Cerebellar cortex (tissue), 1 donor: Measurements from ENCODE around the gene PPP1R2.
"Not testable (repeated sequence)": the region's sequence is repeated elsewhere in the genome, so short reads cannot be mapped to it uniquely, and the experiment has no call there.

Experiments
- DNase-seq: peaks from one replicate; pipeline ENCODE4 v3.0.0-alpha.2; 2015; ENCODE audit warnings: low spot score

Gene PPP1R2

DNA sequence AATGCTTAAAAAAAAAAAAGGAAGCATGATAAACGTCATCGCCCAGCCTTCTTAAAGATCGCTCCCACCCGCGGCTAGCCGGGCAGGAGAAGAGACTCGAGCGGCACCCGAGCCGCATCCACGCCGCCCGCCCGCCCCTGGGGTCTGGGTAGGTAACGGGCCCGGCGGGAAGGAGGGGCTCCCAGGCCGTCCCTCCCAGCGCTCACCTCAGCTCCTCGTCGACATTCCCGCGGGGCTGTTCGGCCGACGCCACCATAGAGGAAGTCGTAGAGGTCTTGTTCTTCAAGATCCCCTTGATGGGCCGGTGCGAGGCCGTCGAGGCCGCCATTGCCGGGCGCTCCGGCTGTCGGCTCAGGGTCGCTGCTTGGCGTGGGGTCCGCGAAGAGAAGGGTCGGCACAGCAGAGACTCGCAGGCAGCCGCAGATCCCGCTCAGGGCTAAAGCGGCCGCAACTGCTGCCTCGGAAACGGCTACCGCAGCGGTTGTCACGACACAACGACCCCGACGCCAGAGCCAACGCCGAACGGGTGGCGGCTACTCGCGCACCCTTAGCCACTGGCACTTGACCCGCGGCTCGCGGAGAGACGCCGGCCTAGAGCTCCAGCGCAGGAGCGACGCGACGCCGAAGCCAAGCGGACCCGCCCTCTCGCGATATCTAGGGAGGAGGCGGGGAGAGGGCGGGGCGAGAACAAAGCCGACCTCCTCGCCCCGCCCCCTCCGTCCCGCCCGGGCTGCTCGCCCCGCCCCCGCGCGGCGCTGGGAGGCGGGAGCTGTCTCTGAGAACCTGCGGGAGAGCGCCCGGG is at the start of gene PPP1R2:
Gene PPP1R2, minus strand, starts transcription at position 628 of the 802 bp plus-strand sequence. Its CDS starts 300 bp downstream, at position 328.
- peak; percentile 94 for DNase-seq

GRCh38 chr3:195591852-195592251 is 48.7 kb upstream of the PPP1R2 start:
- no peak for DNase-seq

DNA sequence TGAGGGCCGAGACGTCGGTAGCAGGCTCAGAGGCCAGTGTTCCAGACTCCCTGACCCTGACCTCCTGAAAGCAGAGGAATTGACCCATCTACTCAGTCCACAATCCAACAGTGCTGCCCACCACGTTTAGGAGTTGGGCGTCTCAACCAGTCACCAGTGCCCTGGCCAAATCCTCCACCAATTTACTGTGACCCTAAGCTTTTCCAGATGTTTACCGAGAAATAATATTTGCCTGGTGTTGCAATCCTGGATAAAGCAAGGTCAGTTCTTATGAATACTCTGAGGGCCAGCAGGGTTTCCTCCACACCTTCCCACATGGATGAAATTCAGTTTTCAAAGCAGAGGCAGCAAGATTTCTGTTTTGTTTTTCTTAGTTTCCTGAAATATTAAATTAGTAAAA is 48.1 kb upstream of the PPP1R2 start:
- DNase-seq: no peak

- not testable (repeated sequence) for DNase-seq
Observed at GRCh38 chr3:195590381-195590780, 47.3 kb upstream of the PPP1R2 start.

DNA sequence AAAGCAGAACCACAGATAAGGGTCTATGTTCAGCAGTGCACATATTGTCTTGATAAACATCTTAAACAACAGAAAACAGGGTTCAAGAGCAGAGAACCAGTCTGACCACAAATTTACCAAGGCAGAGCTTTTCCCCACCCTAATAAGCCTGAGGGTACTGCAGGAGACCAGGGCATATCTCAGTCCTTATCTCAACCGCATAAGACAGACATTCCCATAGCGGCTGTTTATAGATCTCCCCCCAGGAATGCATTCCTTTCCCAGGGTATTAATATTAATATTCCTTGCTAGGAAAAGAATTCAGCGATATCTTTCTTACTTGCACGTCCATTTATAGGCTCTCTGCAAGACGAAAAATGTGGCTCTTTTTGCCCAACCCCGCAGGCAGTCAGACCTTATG is 46.7 kb upstream of the PPP1R2 start:
- DNase-seq: not testable (repeated sequence)

DNA sequence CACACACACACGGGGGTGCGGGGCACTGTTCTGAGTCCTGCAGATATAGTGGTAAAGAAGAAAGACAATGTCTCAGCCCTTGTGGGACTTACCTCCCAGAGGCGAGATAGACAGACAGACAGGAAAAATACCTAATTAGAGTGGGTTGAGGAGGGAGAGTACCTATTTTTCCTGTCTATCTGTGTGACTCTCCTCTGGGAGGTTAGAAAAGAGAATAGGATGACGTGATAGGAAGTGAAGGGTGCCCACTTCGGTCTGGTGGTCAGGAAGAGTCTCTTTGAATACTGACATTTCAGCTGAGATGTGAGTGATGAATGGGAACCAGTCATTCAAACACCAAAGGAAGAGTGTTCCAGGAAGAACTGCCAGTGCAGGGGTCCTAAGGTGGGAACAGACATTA is 44.7 kb upstream of the PPP1R2 start:
- DNase-seq: no peak

GRCh38 chr3:195587406-195587805 is 44.3 kb upstream of the PPP1R2 start:
- no peak for DNase-seq

DNA sequence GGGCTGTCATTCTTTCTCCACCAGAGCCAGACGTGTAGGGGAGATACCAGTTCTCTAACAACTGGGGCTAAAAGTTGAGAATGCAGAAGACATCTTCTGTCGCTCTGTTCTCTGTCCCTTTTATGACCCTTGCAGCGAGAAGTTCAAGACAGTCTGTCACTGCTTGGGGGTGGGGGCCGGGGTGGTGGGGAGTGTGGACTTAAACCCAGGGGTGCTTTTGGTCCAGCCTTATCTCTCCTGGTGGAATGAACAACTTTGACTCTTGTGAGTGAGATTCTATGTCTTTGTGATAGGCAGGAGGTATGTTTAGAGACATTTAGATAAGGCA is 41.4 kb upstream of the PPP1R2 start:
- no peak for DNase-seq

- no peak for DNase-seq
Observed at GRCh38 chr3:195583831-195584542, 40.9 kb upstream of the PPP1R2 start, which contains the start of gene APOD. TSS of gene APOD (minus strand) at chr3:195583940. CDS start at chr3:195579461, 4,479 bp downstream.

GRCh38 chr3:195582947-195583346 is 39.8 kb upstream of the PPP1R2 start:
- DNase-seq: no peak

- DNase-seq: no peak
Observed at GRCh38 chr3:195580744-195581443, 37.8 kb upstream of the PPP1R2 start.

DNA sequence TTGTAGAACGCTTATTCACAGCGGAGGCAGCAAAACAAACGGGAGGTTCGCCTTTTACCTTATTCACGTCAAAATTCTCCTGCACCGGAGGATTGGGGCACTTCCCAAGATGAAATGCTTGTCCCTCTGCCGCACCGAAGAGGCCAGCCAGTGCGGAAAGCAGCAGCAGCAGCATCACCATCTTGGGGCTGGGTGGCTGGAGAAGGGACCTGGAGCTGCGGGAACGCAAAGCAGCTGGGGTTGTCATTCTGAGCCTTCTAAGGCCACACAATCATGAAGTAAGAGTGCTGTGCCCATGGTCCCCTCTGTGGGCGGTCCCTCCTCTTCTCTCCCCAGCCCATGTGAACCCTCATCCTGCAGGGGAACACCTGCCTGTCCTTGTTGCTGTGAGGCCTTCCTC is 36.2 kb upstream of the PPP1R2 start:
- no peak for DNase-seq

GRCh38 chr3:195578565-195578964 is 35.4 kb upstream of the PPP1R2 start:
- DNase-seq: no peak

GRCh38 chr3:195577645-195578177 is 34.6 kb upstream of the PPP1R2 start:
- DNase-seq: no peak

DNA sequence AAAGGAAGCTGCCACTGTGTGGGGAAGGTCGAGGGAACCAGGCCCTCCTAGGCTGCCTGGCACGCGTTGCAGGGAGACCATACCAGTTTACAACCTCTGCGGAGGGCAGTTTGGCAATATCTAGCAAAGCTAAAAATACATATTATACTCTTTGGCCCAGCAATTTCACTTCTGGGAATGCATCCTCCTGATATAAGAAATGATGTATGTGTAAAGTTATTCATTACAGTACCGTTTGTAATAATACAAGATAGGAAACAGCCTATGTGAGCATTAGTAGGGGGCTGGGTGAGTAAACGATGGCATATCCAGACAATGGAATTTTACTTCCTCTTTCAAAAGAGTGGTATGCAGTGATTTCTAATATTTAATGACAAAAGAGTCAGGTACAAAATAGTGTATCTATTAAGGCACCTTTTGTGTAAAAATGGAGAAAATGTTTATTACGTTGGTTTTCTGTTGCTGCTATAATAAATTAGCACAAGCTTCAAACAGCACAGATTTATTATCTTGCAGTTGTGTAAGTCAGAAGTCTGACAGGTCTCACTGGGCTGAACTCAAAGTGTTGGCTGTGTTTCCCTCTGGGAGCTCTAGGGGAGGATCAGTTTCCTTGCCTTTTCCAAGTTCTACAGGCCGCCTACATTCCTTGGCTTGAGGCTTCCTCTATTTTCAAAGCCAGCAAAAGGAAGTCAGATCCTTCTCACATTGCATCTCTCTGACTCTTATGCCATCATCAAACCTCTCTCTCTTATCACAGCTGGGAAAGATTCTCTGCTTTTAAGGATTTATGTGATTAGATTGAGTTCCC is 31.6 kb upstream of the PPP1R2 start:
- no peak for DNase-seq

GRCh38 chr3:195573611-195574496 is 30.7 kb upstream of the PPP1R2 start:
- DNase-seq: no peak

GRCh38 chr3:195571361-195571760 is 28.2 kb upstream of the PPP1R2 start:
- DNase-seq: no peak

- DNase-seq: no peak
Observed at GRCh38 chr3:195570912-195571311, 27.8 kb upstream of the PPP1R2 start.

- no peak for DNase-seq
Observed at GRCh38 chr3:195570344-195570743, 27.2 kb upstream of the PPP1R2 start.

GRCh38 chr3:195568630-195569029 is 25.5 kb upstream of the PPP1R2 start:
- DNase-seq: no peak

GRCh38 chr3:195566797-195567196 is 23.7 kb upstream of the PPP1R2 start:
- DNase-seq: no peak
